Body of pancreas (tissue), 4 donors: ENCODE data around the gene SPEF2.

ENCODE experiments used
- CTCF ChIP-seq, 7 experiments: fragments of 450-650 bp in 4 of 7; fragments of 200-600 bp in 3 of 7; sonication (generic) in 3 of 7; IDR thresholded peaks; one replicate each; pipeline ENCODE4 v1.5.1; 2016 to 2019; ENCODE audit warnings: antibody characterized with exemption in 7 of 7
- POLR2A ChIP-seq, 3 donors: fragments of 450-650 bp; IDR thresholded peaks; one replicate each; pipeline ENCODE4 v1.6.1; 2016; ENCODE audit warnings: antibody characterized with exemption in 3 of 3, mild to moderate bottlenecking in 2 of 3

GRCh38 chr5:35668794-35669193 is 51.1 kb downstream of the SPEF2 start:
- TF ChIP-seq CTCF (IDR thresholded peaks at IDR 0.05), result no peak
- no peak for TF ChIP-seq POLR2A (IDR thresholded peaks at IDR 0.05)
